Small intestine (tissue), 7 donors: ENCODE measurements around the gene PAXX. TPM values are rescaled to one million over a fixed set of nuclear protein-coding genes. Genes with fewer than 3 reads are reported as not detected.

Source experiments
- DNase-seq, 2 donors: peaks; one replicate each; pipeline versions ENCODE4 v3.0.0 to v3.0.0-alpha.2; 2013
- FAIRE-seq: peaks from 2 replicates; lab custom pipeline; 2012; peaks lifted over from hg19 to GRCh38; lab: Jason Lieb, UNC
- H3K27ac ChIP-seq, 3 donors: one replicate each; pipeline ENCODE4 v1.5.1; 2013; ENCODE audit warnings: low read length in 2 of 3, mild to moderate bottlenecking in 2 of 3, control low read depth in 1 of 3, inconsistent platforms in 1 of 3, low read depth in 1 of 3, moderate library complexity in 1 of 3
- H3K27me3 ChIP-seq, 3 donors: one replicate each; pipeline ENCODE4 v1.6.1; 2013; ENCODE audit warnings: low read length in 3 of 3, inconsistent platforms in 1 of 3; ENCODE audit not compliant: control insufficient read depth in 3 of 3, insufficient read depth in 3 of 3
- H3K36me3 ChIP-seq, 3 donors: one replicate each; pipeline ENCODE4 v1.6.1; 2013; ENCODE audit warnings: low read length in 3 of 3, inconsistent platforms in 1 of 3, low read depth in 1 of 3, mild to moderate bottlenecking in 1 of 3, moderate library complexity in 1 of 3; ENCODE audit not compliant: control insufficient read depth in 3 of 3, insufficient read depth in 2 of 3
- H3K4me1 ChIP-seq, 3 donors: one replicate each; pipeline ENCODE4 v1.6.1; 2013; ENCODE audit warnings: low read length in 2 of 3, inconsistent platforms in 1 of 3, low read depth in 1 of 3, mild to moderate bottlenecking in 1 of 3, moderate library complexity in 1 of 3; ENCODE audit not compliant: control insufficient read depth in 3 of 3, insufficient read depth in 2 of 3
- H3K4me3 ChIP-seq, 3 donors: one replicate each; pipeline ENCODE4 v1.5.1; 2013; ENCODE audit warnings: low read length in 3 of 3, control low read depth in 1 of 3, inconsistent platforms in 1 of 3, low read depth in 1 of 3, mild to moderate bottlenecking in 1 of 3, moderate library complexity in 1 of 3
- H3K9me3 ChIP-seq, 2 donors: one replicate each; pipeline ENCODE4 v1.6.1; 2013; ENCODE audit warnings: low read depth in 1 of 2, low read length in 1 of 2; ENCODE audit not compliant: control insufficient read depth in 2 of 2, insufficient read depth in 1 of 2
- WGBS, 3 donors: extraction: QIAGEN DNeasy Blood & Tissue Kit; methylation state at CpG; one replicate each; pipeline ENCODE4 v1.1.7; 2013; 5-methylcytosine and 5-hydroxymethylcytosine counted together
- polyA plus RNA-seq, 4 donors: library from polyadenylated mRNA; stranded (reverse) in 3 of 4; unstranded in 1 of 4; fragments of 200-250 nt in 3 of 4; fragments of 120-200 nt in 1 of 4; gene quantifications; one replicate each; pipeline versions ENCODE4 v1.2.1 to v1.2.3, GENCODE V29; 2013
- donor health status: healthy with polysubstance abuse.
- donor health status: control.
- donor health status: control.
- donor health status: Bipolar disorder and iron deficiency.
- donor health status: healthy.

Gene PAXX
- polyA plus RNA-seq, 4 donors = 33.7 to 85.9 (median 75.5) TPM

- no peak for DNase-seq
- Histone ChIP-seq H3K4me1 (peaks cover 0 to 6% (median 0%) of the 10 kb centered on the region in 3 donors), H3K9me3 (peaks cover 0 to 22% of the 10 kb centered on the region in 2 donors), H3K27ac (no peak overlapping the region), H3K27me3 (no peaks in the 10 kb centered on the region), H3K36me3 (peaks cover 0 to 25% (median 4%) of the 10 kb centered on the region in 3 donors), H3K4me3 (no peak overlapping the region)
- 61 to 86% (median 73%) methylated on average over 24 of the region's 24 CpGs for WGBS, 3 donors
- FAIRE-seq = no peak
Observed at GRCh38 chr9:137006116-137007003, 14.1 kb downstream of the PAXX start.

DNA sequence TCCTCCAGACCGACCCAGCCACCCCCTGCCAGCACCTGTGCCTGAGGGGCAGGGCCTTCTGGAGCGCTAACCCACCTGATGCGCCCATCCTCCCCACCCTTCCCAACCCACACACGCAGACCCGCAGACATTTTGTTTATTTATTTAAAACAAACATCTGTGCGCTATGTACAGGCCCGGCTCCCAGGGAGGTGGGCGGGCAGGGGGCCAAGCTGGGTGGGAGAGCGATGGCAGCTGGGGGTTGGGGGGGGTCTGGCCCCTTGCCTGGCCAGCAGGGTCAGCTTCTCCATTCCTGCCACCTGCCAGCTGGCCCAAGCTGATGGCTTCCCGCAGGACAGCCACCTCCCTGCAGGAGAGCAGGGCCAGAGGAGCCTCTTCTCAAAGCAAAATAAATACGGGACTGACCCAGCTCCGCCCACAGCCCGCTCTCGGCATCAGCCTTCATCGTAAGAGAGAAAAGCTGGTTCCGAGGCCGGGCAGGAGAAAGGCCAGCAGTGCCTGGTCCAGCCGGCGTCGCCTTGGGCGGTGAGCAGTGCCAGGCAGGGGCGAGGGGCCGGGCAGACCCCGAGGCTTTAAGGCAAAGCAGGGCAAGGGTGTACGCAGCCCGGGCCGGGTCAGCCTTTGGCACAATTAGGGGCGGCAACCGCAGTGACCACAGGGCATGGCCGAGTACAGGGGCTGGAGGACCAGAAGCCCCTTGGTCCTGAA lies 15.0 kb downstream of the PAXX start:
- FAIRE-seq (no peak), DNase-seq (no peak)
- H3K4me3 ChIP-seq = no peak overlapping the region
- H3K4me1 ChIP-seq = peaks cover 0 to 6% (median 0%) of the 10 kb centered on the region in 3 donors
- no peak overlapping the region for H3K27ac ChIP-seq
- 68 to 76% (median 75%) methylated on average over 26 to 30 of the region's 30 CpGs for WGBS, 3 donors
- H3K27me3 ChIP-seq = no peaks in the 10 kb centered on the region
- peaks cover 0 to 22% of the 10 kb centered on the region in 2 donors for H3K9me3 ChIP-seq
- H3K36me3 ChIP-seq = peaks cover 0 to 32% (median 4%) of the 10 kb centered on the region in 3 donors

DNA sequence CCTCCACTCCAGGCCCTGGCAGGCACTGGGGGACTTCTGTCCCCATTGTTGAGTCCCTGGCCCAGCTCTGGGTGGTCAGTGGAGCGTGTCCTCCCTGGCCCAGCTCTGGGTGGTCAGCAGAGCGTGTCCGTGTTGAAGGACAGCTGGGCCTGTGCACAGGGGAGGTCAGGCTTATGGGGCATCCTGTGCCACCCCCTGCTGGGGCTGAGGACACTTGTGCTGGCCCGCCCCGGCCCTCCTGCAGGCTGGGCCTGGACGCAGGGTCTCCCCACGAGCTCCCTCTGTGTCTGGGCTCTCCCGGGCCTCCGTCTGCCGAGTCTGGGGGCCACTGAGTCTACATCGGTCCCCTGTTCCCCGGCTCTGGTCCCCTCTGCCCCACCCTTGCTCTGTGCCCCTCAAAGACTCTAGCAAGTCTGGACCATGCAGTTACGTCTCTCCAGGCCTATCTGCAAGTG lies 15.6 kb downstream of the PAXX start:
- FAIRE-seq (no peak), DNase-seq (no peak)
- Histone ChIP-seq H3K27ac (no peak overlapping the region), H3K36me3 (peaks cover 0 to 38% (median 4%) of the 10 kb centered on the region in 3 donors), H3K27me3 (no peaks in the 10 kb centered on the region), H3K4me3 (no peak overlapping the region), H3K9me3 (peaks cover 0 to 22% of the 10 kb centered on the region in 2 donors), H3K4me1 (peaks cover 0 to 6% (median 0%) of the 10 kb centered on the region in 3 donors)
- 85 to 86% (median 85%) methylated on average over 11 to 13 of the region's 13 CpGs for WGBS, 3 donors

- DNase-seq = no peak
- H3K27ac ChIP-seq = no peak overlapping the region
- FAIRE-seq = no peak
- peaks cover 0 to 41% (median 4%) of the 10 kb centered on the region in 3 donors for H3K36me3 ChIP-seq
- 77 to 88% (median 82%) methylated on average over 21 to 22 of the region's 22 CpGs for WGBS, 3 donors
- peaks cover 0 to 22% of the 10 kb centered on the region in 2 donors for H3K9me3 ChIP-seq
- H3K4me1 ChIP-seq = peaks cover 0 to 6% (median 0%) of the 10 kb centered on the region in 3 donors
- H3K4me3 ChIP-seq = no peak overlapping the region
- H3K27me3 ChIP-seq = no peaks in the 10 kb centered on the region
Observed at GRCh38 chr9:137008312-137008711, 16.1 kb downstream of the PAXX start.

GRCh38 chr9:137009217-137009616 lies 17.0 kb downstream of the PAXX start:
- Histone ChIP-seq H3K9me3 (peaks cover 0 to 22% of the 10 kb centered on the region in 2 donors), H3K27me3 (no peaks in the 10 kb centered on the region), H3K4me3 (no peak overlapping the region), H3K36me3 (peaks cover 0 to 50% (median 4%) of the 10 kb centered on the region in 3 donors), H3K27ac (no peak overlapping the region), H3K4me1 (peaks cover 0 to 6% (median 0%) of the 10 kb centered on the region in 3 donors)
- 91 to 97% (median 94%) methylated on average over 13 to 18 of the region's 18 CpGs for WGBS, 3 donors
- DNase-seq = no peak
- no peak for FAIRE-seq

DNA sequence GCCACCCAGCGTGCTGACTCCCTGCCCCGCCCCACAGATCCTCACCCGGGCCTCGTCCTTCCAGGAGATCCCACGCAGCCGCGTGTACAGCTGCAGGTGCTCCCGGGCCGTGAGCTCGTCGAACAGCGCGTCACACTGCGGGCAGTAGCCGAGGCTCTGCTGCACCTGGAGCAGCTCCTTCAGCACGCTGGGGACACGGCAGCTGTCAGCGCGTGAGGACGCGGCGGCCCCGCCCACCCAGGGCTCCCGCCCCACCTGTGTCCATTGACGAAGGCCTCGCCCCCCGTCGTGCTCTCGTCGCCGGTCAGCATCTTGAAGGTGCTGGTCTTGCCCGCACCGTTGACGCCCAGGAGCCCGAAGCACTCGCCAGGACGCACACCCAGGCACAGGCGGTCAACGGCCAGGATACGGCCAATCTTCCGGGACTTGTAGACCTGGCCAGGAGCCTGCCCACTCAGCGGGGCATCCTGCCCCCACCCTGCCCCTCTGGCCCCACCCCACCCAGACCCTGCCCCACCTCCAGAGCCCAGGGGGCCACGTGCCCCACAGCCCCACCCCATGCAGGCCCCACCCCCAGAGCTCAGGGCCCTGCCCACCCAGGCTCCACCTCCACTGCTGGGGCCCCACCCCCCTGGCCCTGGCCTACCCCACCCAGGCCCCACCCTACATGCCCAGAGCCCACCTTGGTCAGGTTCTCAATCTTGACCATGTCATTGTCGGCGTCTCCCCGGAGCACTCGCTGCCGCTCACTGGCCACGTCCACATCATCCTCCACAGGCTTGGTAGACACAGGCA lies 17.9 kb downstream of the PAXX start:
- DNase-seq (no peak), FAIRE-seq (no peak)
- Histone ChIP-seq H3K27me3 (no peaks in the 10 kb centered on the region), H3K4me3 (no peak overlapping the region), H3K27ac (no peak overlapping the region), H3K9me3 (peaks cover 0 to 16% of the 10 kb centered on the region in 2 donors), H3K4me1 (peaks cover 0 to 6% (median 0%) of the 10 kb centered on the region in 3 donors), H3K36me3 (peaks cover 2 to 59% (median 4%) of the 10 kb centered on the region in 3 donors)
- 92 to 96% (median 95%) methylated on average over 42 to 49 of the region's 49 CpGs for WGBS, 3 donors

DNA sequence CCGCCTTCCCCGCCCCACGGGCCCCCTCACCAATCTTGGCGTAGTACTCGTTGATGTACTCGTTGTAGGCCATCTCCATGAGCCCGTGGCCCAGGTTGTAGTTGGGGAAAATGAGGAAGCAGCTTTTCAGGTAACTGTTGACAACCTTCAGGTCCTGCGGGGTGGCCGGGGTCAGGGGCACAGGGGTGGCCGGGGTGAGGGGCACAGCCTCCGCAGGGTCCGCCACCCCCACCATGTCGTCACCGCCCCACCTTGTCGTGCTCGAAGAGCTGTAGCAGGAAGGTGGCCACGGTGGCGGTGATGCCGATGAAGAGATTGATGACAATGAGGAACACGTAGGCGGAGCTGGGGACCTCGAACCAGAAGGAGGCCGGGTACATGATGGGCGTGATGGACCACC lies 18.9 kb downstream of the PAXX start:
- Histone ChIP-seq H3K27ac (no peak overlapping the region), H3K4me1 (peaks cover 0 to 2% (median 0%) of the 10 kb centered on the region in 3 donors), H3K9me3 (peaks cover 0 to 10% of the 10 kb centered on the region in 2 donors), H3K27me3 (no peaks in the 10 kb centered on the region), H3K36me3 (peaks cover 2 to 65% (median 4%) of the 10 kb centered on the region in 3 donors), H3K4me3 (no peak overlapping the region)
- DNase-seq (no peak), FAIRE-seq (no peak)
- WGBS, 3 donors = 92 to 95% (median 94%) methylated on average over 21 to 24 of the region's 24 CpGs
